A549 treated with DMSO at 1 μM for 4 hours (cell line): ENCODE results near the gene LGALS16. TPM values are rescaled to one million over a fixed set of nuclear protein-coding genes. Genes with fewer than 3 reads are reported as not detected.

Source experiments
- total RNA-seq: library from RNA; stranded (reverse); fragments of 200-300 nt; extraction: Qiagen RNA extraction; gene quantifications from 5 replicates; pipeline ENCODE4 v1.2.3, GENCODE V29; 2022; ENCODE audit warnings: low read depth

LGALS16 gene, protein sequence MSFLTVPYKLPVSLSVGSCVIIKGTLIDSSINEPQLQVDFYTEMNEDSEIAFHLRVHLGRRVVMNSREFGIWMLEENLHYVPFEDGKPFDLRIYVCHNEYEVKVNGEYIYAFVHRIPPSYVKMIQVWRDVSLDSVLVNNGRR
- total RNA-seq = not detected in 5 replicates

DNA sequence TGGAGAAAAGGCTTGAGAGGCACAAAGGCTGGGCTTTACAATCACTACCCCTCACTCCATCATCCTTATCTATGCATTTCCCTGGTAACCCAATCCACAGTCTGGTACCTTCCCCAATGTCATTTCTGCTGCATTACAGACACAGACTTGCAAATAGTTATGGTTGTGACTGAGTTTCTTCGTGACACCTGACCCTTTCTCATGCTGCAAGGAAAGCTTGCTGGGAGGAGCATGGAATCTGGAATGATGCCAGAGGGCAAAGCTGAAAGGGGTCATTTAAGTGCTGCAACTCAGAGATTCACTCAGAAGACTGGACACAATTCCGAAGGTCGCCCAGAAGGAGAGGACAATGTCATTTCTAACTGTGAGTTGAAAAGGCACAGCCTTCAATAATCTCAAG, at the start of gene LGALS16:
LGALS16 (plus strand) TSS at position 301 of the 400 bp plus-strand sequence; CDS start at position 350, 49 bp downstream.

DNA sequence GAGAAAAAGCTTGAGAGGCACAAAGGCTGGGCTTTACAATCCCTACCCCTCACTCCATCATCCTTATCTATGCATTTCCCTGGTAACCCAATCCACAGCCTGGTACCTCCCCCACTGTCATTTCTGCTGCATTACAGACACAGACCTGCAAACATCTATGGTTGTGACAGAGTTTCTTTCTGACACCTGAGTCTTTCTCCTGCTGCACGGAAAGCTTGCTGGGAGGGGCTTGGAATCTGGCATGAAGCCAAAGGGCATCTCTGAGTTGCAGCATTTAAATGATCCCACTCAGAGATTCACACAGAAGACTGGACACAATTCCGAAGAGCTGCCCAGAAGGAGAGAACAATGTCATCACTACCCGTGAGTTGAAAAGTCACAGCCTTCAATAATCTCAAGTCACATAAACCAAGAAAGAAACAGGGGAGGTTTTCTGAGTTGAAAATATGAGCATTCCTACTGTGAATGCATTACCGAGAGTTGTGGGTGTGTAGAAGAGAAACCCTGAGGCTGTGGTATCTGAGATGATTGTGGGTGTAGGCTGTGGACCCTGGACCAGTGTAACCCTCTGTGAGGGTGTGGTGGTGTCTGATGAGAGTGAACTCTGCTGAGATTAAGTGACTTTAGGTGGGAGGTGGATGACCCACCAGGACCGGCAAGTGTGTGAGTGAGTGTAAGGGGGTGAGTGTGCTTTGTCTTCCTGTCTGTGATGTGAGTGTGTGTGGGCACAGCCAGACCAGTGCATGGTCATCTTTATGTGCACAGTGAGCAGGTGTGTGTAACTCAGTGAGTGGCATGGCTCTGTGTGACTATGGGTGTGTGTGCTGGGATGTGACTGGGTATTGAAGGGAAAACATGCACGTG, 48.7 kb downstream of the LGALS16 start, which contains the start of gene LGALS14:
LGALS14 (plus strand) TSS at position 301 of the 864 bp plus-strand sequence; CDS start at position 349, 48 bp downstream.

Other genes starting within 250 kb of the LGALS16 start
- 52.1 to 60.7 TPM (median 57.1 TPM) in 5 replicates for gene ZFP36, start 249.1 kb upstream of the LGALS16 start, total RNA-seq
- gene PLEKHG2, start 243.2 kb upstream of the LGALS16 start, total RNA-seq = 38.8 to 65.0 TPM (median 54.8 TPM) in 5 replicates
- gene RPS16, start 220.0 kb upstream of the LGALS16 start, total RNA-seq = 6,546 to 7,499 TPM (median 7,130 TPM) in 5 replicates
- gene SUPT5H, start 210.3 kb upstream of the LGALS16 start, total RNA-seq = 175 to 216 TPM (median 185 TPM) in 5 replicates
- gene TIMM50, start 175.1 kb upstream of the LGALS16 start, total RNA-seq = 173 to 234 TPM (median 221 TPM) in 5 replicates
- 4.9 to 10.9 TPM (median 10.4 TPM) in 5 replicates for gene DLL3, start 157.0 kb upstream of the LGALS16 start, total RNA-seq
- not detected in 5 replicates for gene SELENOV, start 140.8 kb upstream of the LGALS16 start, total RNA-seq
- gene EID2B, start 123.1 kb upstream of the LGALS16 start, total RNA-seq = 6.4 to 12.9 TPM (median 7.5 TPM) in 5 replicates
- 35.7 to 47.6 TPM (median 43.3 TPM) in 5 replicates for gene EID2, start 115.8 kb upstream of the LGALS16 start, total RNA-seq
- not detected in 5 replicates for gene LGALS13, start 53.4 kb upstream of the LGALS16 start, total RNA-seq
- gene LGALS14, start 48.6 kb downstream of the LGALS16 start, total RNA-seq = not detected in 5 replicates
- gene CLC, start 82.1 kb downstream of the LGALS16 start, total RNA-seq = not detected in 5 replicates
- gene LEUTX, start 122.9 kb downstream of the LGALS16 start, total RNA-seq = not detected in 5 replicates
- gene DYRK1B, start 178.2 kb downstream of the LGALS16 start, total RNA-seq = 18.8 to 23.9 TPM (median 20.9 TPM) in 5 replicates
- 689 to 764 TPM (median 720 TPM) in 5 replicates for gene FBL, start 190.5 kb downstream of the LGALS16 start, total RNA-seq